Measurements from ENCODE around the gene ARHGAP28. TPM values are rescaled to one million over a fixed set of nuclear protein-coding genes. Genes with fewer than 3 reads are reported as not detected.

The ARHGAP28 gene
- total RNA-seq, 1 experiment from 2014 or later, result not detected

- no peaks in the 10 kb centered on the region for H3K27me3 ChIP-seq (replicated peaks; ENCODE audit: insufficient read depth, low read depth, low read length, poor library complexity)
- intact Hi-C loops (cut with micrococcal nuclease; ENCODE audit: unreplicated experiment), result no loop called here
- no peak for DNase-seq (ENCODE audit: low spot score)
- CTCF ChIA-PET, result no interaction called here
- H3K4me1 ChIP-seq (ENCODE audit: insufficient read depth, low read length, poor library complexity, severe bottlenecking), result no peaks in the 10 kb centered on the region
- TF ChIP-seq CTCF (conservative IDR thresholded peaks at IDR 0.05; ENCODE audit: low read depth, low read length) (no peak), EZH2 (IDR thresholded peaks at IDR 0.05; ENCODE audit: borderline replicate concordance, low read depth, low read length, poor library complexity, severe bottlenecking) (no peak)
- H3K9me3 ChIP-seq (ENCODE audit: low read depth, low read length, poor library complexity, severe bottlenecking), result peaks cover 39% of the 10 kb centered on the region
- BruUV-seq (replicated peaks), result no TSS peak
- H3K36me3 ChIP-seq (ENCODE audit: insufficient read depth, low read length, poor library complexity, severe bottlenecking), result no peaks in the 10 kb centered on the region
- no peak overlapping the region for H3K4me3 ChIP-seq (ENCODE audit: low read depth, low read length, poor library complexity, severe bottlenecking)
- POLR2A ChIA-PET (ENCODE audit: low non-redundant PET), result no interaction called here
- H3K27ac ChIP-seq (ENCODE audit: low read depth, low read length, poor library complexity, severe bottlenecking), result no peak overlapping the region
These were observed 53.3 kb downstream of the ARHGAP28 start for GRCh38 chr18:6782861-6783260.

- ChIA-PET CTCF (no interaction called here), POLR2A (ENCODE audit: low non-redundant PET) (no interaction called here)
- H3K36me3 ChIP-seq (ENCODE audit: insufficient read depth, low read length, poor library complexity, severe bottlenecking), result no peaks in the 10 kb centered on the region
- H3K9me3 ChIP-seq (ENCODE audit: low read depth, low read length, poor library complexity, severe bottlenecking), result peaks cover 46% of the 10 kb centered on the region
- intact Hi-C loops (cut with micrococcal nuclease; ENCODE audit: unreplicated experiment), result no loop called here
- no TSS peak for BruUV-seq (replicated peaks)
- H3K27ac ChIP-seq (ENCODE audit: low read depth, low read length, poor library complexity, severe bottlenecking), result no peak overlapping the region
- DNase-seq (ENCODE audit: low spot score), result no peak
- TF ChIP-seq EZH2 (IDR thresholded peaks at IDR 0.05; ENCODE audit: borderline replicate concordance, low read depth, low read length, poor library complexity, severe bottlenecking) (no peak), CTCF (conservative IDR thresholded peaks at IDR 0.05; ENCODE audit: low read depth, low read length) (no peak)
- H3K4me1 ChIP-seq (ENCODE audit: insufficient read depth, low read length, poor library complexity, severe bottlenecking), result no peaks in the 10 kb centered on the region
- H3K27me3 ChIP-seq (replicated peaks; ENCODE audit: insufficient read depth, low read depth, low read length, poor library complexity), result no peaks in the 10 kb centered on the region
- H3K4me3 ChIP-seq (ENCODE audit: low read depth, low read length, poor library complexity, severe bottlenecking), result no peak overlapping the region
These were observed 54.5 kb downstream of the ARHGAP28 start for GRCh38 chr18:6784046-6784445.

GRCh38 chr18:6785001-6785400 is 55.5 kb downstream of the ARHGAP28 start:
- no peaks in the 10 kb centered on the region for H3K4me1 ChIP-seq (ENCODE audit: insufficient read depth, low read length, poor library complexity, severe bottlenecking)
- no peaks in the 10 kb centered on the region for H3K27me3 ChIP-seq (replicated peaks; ENCODE audit: insufficient read depth, low read depth, low read length, poor library complexity)
- H3K4me3 ChIP-seq (ENCODE audit: low read depth, low read length, poor library complexity, severe bottlenecking), result no peak overlapping the region
- no TSS peak for BruUV-seq (replicated peaks)
- H3K9me3 ChIP-seq (ENCODE audit: low read depth, low read length, poor library complexity, severe bottlenecking), result peaks cover 42% of the 10 kb centered on the region
- TF ChIP-seq EZH2 (IDR thresholded peaks at IDR 0.05; ENCODE audit: borderline replicate concordance, low read depth, low read length, poor library complexity, severe bottlenecking) (no peak), CTCF (conservative IDR thresholded peaks at IDR 0.05; ENCODE audit: low read depth, low read length) (no peak)
- DNase-seq (ENCODE audit: low spot score), result no peak
- intact Hi-C loops (cut with micrococcal nuclease; ENCODE audit: unreplicated experiment), result no loop called here
- H3K27ac ChIP-seq (ENCODE audit: low read depth, low read length, poor library complexity, severe bottlenecking), result no peak overlapping the region
- no peaks in the 10 kb centered on the region for H3K36me3 ChIP-seq (ENCODE audit: insufficient read depth, low read length, poor library complexity, severe bottlenecking)
- ChIA-PET CTCF (no interaction called here), POLR2A (ENCODE audit: low non-redundant PET) (no interaction called here)

Data from A673 (cell line).